ENCODE data around the gene CENPB. TPM values are rescaled to one million over a fixed set of nuclear protein-coding genes. Genes with fewer than 3 reads are reported as not detected.
"Not testable (repeated sequence)": the region's sequence is repeated elsewhere in the genome, so short reads cannot be mapped to it uniquely, and the experiment has no call there.

The CENPB gene
- total RNA-seq, 1 donor from 2014 or later, result 85.2 TPM

- intact Hi-C loops (cut with micrococcal nuclease), result loop anchor here (1.0 to 10.0 kb wide), 2 partner anchors 16 to 220 kb away; partner anchors contain the start of gene RNF24
Observed at GRCh38 chr20:3794701-3795420, 8.3 kb upstream of the CENPB start.

GRCh38 chr20:3794168-3794567, 7.6 kb upstream of the CENPB start:
- intact Hi-C loops (cut with micrococcal nuclease), result loop anchor here (10.0 kb wide), 1 partner anchor 221 kb away; the partner anchor contains the start of gene RNF24

GRCh38 chr20:3789201-3789600, 2.7 kb upstream of the CENPB start:
- intact Hi-C loops (cut with micrococcal nuclease), result not testable (repeated sequence)

GRCh38 chr20:3788685-3789155, 2.2 kb upstream of the CENPB start:
- intact Hi-C loops (cut with micrococcal nuclease), result no loop called here

- intact Hi-C loops (cut with micrococcal nuclease), result loop anchor here (2.0 kb wide), 3 partner anchors 21 to 297 kb away; partner anchors contain the start of gene ADISSP
Observed at GRCh38 chr20:3787324-3788014, 929 bp upstream of the CENPB start.

GRCh38 chr20:3786126-3786484, 435 bp downstream of the CENPB start:
- intact Hi-C loops (cut with micrococcal nuclease), result loop anchor here (1.0 to 2.0 kb wide), 4 partner anchors 19 to 299 kb away; partner anchors contain the start of genes ADISSP and AP5S1

- intact Hi-C loops (cut with micrococcal nuclease), result loop anchor here (1.0 to 2.0 kb wide), 4 partner anchors 19 to 299 kb away; partner anchors contain the start of genes ADISSP and AP5S1
Observed at GRCh38 chr20:3785240-3786125, 1.1 kb downstream of the CENPB start.

GRCh38 chr20:3784863-3785239, 1.7 kb downstream of the CENPB start:
- intact Hi-C loops (cut with micrococcal nuclease), result no loop called here

- intact Hi-C loops (cut with micrococcal nuclease), result no loop called here
Observed at GRCh38 chr20:3784216-3784853, 2.2 kb downstream of the CENPB start.

- intact Hi-C loops (cut with micrococcal nuclease), result no loop called here
Observed at GRCh38 chr20:3783511-3784195, 2.9 kb downstream of the CENPB start.

GRCh38 chr20:3783068-3783489, 3.5 kb downstream of the CENPB start:
- intact Hi-C loops (cut with micrococcal nuclease), result no loop called here

- intact Hi-C loops (cut with micrococcal nuclease), result no loop called here
Observed at GRCh38 chr20:3782597-3782996, 3.9 kb downstream of the CENPB start.

- intact Hi-C loops (cut with micrococcal nuclease), result no loop called here
Observed at GRCh38 chr20:3781153-3781910, 5.2 kb downstream of the CENPB start, which contains the start of gene SPEF1. Gene SPEF1, minus strand, starts transcription at chr20:3781448. Its CDS starts 161 bp downstream, at chr20:3781287.

- intact Hi-C loops (cut with micrococcal nuclease), result no loop called here
Observed at GRCh38 chr20:3778976-3779375, 7.6 kb downstream of the CENPB start.

- intact Hi-C loops (cut with micrococcal nuclease), result no loop called here
Observed at GRCh38 chr20:3777716-3778629, 8.6 kb downstream of the CENPB start.

- intact Hi-C loops (cut with micrococcal nuclease), result no loop called here
Observed at GRCh38 chr20:3777381-3777715, 9.2 kb downstream of the CENPB start.

- intact Hi-C loops (cut with micrococcal nuclease), result no loop called here
Observed at GRCh38 chr20:3775457-3776108, 11.0 kb downstream of the CENPB start.

- intact Hi-C loops (cut with micrococcal nuclease), result no loop called here
Observed at GRCh38 chr20:3771552-3772058, 14.9 kb downstream of the CENPB start.

Measured in T-helper 2 cell treated with Interferon-gamma antibody and Interleukin-4, amounts not matched to agents 100 ng/mL and 5 ng/mL, for 36 hours (primary cell).